IPS-11a (cell line): ENCODE data around the gene SPINK13.
"Not testable (repeated sequence)": the region's sequence is repeated elsewhere in the genome, so short reads cannot be mapped to it uniquely, and the experiment has no call there.

Source experiments
- H3K4me3 ChIP-seq: one replicate; pipeline ENCODE4 v1.5.1; 2013; ENCODE audit warnings: low read depth, low read length, control low read depth

Gene SPINK13, protein sequence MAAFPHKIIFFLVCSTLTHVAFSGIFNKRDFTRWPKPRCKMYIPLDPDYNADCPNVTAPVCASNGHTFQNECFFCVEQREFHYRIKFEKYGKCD

DNA sequence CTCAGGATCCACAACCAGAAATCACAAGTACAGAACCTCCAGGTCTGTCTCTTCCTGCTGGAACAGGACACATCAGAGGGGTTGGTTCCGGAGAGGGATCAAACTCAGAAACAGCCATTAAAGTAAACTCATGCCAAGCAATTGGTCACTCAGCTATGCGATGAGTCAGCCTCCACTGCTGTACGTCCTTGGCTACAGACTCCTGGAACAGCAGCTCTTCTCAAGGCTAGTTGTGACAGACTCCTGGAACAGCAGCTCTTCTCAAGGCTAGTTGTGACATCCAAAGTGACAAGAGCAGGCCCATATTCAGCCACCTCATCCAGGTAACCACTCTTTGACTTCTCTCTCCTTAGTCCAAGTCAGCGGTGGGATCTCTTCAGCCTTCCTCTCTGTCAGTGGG is at the start of gene SPINK13:
Gene SPINK13, plus strand, starts transcription at position 229 of the 400 bp plus-strand sequence. CDS start 1,279 bp downstream, outside the sequence.
- H3K4me3 ChIP-seq = no peak within 1 kb of the TSS

DNA sequence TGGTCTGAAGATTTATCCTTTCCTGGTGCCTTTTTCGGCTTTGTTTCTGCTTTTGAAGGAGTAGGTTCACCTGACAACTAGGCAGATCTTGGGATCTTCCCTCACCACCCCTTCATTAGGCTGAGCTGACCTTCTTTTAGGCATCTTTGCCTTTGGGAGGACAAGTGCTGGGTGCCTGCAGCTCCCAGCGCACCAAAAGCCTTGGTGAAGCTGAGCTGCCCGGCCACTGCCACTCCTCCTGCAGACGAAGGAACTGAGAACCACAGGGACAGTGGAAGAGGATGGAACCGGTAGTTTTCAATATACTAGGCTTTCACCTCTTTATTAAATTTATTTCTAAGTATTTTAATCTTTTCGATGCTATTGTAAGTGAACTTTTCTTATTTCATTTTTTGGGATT is 47.1 kb upstream of the SPINK13 start:
- no peak overlapping the region for H3K4me3 ChIP-seq

DNA sequence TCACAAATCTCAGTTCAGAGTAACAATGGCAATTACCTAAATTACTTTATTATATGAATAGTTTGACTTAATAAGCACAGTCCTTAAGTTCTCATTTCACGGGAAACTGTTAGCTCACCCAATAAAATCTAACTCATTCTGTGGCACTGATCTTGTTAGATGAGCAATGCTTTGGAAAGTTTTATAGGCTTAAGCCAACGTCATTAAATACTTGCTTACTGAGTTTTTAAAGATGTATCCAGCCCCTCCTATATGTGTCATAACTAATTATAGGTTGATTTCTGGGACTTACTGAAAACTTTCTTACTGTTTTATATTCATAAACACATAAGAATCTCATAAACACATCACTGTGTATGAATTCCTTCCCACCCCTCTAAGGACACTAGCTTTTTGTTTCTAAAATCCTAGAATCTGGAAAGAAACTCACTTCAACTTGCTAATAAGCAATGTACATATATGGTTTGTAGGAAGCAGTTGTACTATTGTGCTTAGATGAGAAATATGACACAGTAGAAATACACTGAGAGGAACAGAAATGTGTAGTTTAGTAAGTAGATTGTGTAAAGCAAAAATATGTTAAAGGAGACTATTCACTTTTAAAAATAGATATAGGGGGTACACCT is 44.4 kb upstream of the SPINK13 start:
- H3K4me3 ChIP-seq = no peak overlapping the region

DNA sequence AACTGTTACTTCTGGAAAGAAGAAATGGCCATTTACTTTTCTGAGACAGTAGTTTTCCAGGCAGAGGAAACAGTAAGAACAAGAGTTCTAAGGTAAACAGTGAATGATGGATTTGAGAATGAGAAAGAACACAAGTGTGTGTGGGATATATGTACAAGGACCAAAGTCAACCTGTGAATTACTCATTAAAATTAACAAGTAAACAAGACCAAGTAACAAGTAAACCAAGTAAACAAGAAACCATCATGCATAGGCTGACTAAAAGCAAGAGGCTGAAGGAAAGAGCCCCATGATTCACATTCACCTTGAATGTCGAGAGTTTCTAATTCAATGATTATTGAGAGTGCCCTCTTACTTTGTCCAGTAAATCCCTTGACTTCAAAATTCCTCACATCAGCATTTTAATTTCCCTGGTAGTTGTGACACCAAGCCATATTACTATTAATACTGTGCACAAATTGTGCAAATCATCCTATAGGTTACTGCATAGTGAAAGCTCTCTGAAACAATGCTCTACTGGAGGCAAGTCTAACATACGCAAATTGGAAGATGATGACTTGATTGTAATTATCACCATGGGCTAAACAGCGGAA is 40.1 kb upstream of the SPINK13 start:
- H3K4me3 ChIP-seq = no peak overlapping the region

DNA sequence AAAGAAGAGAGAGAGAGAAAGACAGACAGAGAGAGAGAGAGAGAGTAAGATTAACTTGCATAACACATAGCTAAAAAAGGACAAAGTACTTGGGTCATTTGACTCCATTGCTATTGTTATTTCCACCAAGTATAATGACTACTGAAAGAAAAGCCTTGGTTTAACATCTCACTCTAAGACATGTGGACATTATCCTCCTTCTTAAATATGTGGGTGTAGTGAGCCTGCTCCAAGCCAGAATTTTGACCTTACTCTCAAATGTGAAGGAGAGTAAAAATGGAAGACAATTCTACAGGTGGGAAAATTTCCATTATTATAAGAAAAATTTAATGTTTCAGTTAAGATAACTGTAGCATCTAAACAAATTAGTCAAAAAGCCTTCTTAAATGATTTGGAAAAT is 38.8 kb upstream of the SPINK13 start:
- H3K4me3 ChIP-seq = no peak overlapping the region

DNA sequence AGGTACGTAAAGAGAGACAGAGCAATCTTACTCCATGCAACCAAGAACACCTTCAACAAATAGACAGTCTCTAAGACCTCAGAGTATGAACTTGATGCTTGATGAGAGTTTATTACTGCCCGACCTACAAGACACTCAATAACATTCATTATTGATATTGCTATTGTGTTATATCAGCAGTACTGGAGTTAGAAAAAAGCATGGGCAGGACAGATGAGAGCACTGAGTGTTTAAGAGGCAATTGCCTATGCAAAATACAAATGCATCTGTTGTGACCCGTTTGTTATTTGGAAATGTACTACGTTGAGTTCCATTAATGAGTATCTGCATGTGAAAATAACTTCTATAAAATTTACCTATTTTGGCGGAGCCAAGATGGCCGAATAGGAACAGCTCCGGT is 38.4 kb upstream of the SPINK13 start:
- no peak overlapping the region for H3K4me3 ChIP-seq

DNA sequence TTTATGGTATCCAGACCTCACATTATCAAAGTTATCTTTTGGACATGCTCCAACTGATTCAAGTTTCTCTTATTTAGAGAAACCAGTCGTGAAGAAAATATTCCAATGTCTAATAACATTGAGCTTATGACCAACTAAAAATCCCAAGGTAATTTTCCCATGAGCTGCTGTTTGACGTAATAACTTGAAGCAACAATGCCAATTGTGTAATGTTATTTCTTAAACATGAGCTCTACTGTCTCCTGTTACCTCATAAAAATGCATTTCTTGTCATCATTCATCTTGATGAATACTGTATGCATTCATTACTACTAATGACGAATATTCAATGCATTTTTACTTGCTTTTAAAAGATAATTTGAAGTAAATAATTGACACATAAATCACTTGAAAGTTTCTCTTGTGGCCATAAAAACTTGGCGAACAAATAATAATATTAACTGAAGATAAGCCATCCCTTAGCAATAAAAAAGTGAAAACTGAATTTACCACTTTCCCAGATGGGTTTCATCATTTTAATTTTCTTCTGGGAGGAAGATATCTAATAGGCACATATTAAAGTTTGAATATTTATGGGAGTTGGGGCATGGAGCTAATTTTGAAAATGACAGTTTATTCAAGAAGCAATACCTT is 30.7 kb upstream of the SPINK13 start:
- no peak overlapping the region for H3K4me3 ChIP-seq

DNA sequence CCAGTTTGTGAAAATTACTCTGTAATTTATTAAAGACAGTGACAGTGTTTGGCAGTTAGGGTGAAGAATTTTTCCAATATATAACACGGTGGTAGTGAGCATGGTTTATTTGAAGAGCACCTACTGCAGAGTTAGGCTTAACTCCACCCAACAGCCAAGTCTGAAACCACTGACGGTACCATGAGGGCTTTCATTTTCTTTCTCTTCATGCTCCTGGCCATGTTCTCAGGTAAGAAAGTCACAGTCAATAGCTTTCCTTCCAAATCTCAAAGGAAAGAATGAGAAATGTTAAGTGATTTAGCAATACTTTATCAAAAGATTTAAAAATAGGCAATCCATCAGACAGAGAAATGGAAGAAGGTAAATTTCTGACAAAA is 30.2 kb upstream of the SPINK13 start, which contains the start of gene MARCOL:
Gene MARCOL, plus strand, starts transcription at position 108 of the 377 bp plus-strand sequence. Its CDS starts 73 bp downstream, at position 181.
- H3K4me3 ChIP-seq = no peak within 1 kb of the TSS

DNA sequence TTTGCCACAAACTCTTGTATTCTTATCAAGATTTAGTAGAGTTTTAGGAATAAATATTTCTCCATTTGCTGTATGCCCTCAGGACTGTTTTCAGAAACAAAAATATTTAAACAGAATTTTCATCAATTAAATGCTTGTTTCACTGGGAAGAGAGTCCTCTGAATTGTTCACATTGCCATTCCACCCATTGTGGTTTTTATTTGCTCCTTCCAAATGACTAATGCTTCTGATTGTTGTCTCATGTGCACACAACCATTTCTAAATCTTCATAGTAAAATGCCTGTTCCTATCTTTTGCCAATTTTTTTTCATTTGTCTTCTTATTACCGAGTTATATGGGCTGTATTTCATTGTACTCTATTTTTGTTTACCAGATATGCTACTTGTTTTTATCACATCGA is 19.7 kb upstream of the SPINK13 start:
- no peak overlapping the region for H3K4me3 ChIP-seq

DNA sequence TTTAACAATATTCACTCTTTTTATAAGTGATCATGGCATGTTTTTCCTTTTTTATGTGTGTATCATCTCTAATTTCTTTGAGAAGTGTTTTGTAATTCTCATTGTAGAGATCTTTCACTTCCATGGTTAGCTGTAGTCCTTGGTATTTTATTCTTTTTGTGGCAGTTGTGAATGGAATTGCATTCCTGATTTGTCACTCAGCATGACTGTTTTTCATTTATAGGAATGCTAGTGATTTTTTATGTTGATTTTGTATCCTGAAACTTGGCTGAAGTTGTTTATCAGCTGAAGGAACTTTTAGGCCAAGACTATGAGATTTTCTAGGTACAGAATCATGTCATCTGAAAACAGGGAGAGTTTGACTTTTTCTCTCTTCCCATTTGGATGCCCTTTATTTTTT is 13.1 kb upstream of the SPINK13 start:
- H3K4me3 ChIP-seq = no peak overlapping the region

DNA sequence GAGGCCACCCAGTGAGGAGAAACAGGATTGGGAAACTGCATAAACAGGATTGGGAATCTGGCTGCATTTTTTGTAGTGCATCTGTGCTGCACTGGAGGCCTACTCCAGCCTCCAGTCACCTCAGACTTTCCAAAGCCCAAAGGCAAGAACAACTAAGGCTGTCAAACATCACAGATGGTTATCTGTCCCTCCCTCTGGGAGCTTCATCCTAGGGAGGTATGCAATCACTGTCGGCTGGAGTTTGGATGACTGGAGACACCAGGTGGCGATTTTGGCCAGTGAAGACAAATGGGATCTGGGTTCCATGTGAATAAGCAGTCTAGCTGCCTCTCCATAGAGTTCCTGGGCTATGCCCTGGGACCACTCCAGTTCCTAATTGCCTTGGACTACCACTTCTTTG is 9.3 kb upstream of the SPINK13 start:
- no peak overlapping the region for H3K4me3 ChIP-seq

DNA sequence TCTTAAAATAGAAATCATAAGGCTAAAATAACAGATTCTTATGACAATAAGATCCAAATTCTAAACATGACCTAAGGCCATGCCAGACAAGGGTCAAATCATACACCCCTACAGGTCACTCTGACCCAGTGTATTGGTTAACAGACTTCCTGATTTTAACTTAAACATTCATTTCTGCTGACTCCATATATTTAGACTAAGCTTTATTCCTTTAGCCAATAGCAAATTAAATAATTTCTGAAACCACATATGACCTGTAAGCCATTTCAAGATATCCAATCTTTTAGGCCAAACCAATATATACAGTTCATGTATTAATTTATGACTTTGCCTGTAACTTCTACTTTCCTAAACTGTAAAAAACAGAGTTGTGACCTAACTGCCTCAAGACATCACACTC is 7.4 kb upstream of the SPINK13 start:
- H3K4me3 ChIP-seq = no peak overlapping the region

DNA sequence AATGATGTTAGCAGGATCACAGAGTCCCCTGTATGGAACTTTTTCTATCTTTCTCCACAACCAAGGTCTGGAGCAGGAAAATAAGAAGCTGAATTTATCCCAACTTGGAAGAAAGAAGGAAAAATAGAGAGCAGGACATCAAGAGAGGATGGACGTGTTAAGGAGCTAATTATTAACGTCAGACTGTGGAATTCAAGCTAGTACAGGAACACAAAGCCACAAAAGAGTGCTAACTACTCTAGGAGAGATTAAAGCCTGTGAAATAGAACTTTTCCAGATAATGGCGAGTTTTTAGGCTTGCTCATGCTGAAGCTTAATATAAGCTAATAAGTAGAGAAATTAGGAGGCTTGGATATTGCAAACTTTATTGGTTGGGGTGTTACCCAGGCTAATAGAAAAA is 632 bp upstream of the SPINK13 start:
- no peak overlapping the region for H3K4me3 ChIP-seq

DNA sequence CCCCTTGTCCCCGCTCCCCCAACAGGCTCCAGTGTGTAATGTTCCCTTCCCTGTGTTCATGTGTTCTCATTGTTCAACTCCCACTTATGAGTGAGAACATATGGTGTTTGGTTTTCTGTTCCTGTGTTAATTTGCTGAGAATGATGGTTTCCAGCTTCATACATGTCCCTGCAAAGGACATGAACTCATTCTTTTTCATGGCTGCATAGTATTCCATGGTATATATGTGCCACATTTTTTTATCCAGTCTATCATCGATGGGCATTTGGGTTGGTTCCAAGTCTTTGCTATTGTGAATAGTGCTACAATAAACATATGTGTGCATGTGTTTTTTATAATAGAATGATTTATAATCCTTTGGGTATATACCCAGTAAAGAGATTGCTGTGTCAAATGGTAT is 6.5 kb downstream of the SPINK13 start:
- not testable (repeated sequence) for H3K4me3 ChIP-seq

DNA sequence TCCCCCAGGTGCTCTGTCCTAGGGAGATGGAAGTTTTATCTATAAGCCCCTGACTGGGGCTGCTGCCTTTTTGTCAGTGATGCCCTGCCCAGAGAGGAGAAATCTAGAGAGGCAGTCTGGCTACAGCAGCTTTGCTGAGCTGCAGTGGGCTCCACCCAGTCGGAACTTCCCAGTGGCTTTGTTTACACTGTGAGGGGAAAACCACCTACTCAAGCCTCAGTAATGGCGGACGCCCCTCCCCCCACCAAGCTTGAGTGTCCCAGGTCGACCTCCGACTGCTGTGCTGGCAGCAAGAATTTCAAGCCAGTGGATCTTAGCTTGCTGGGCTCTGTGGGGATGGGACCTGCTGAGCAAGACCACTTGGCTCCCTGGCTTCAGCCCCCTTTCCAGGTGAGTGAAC is 12.3 kb downstream of the SPINK13 start:
- not testable (repeated sequence) for H3K4me3 ChIP-seq

DNA sequence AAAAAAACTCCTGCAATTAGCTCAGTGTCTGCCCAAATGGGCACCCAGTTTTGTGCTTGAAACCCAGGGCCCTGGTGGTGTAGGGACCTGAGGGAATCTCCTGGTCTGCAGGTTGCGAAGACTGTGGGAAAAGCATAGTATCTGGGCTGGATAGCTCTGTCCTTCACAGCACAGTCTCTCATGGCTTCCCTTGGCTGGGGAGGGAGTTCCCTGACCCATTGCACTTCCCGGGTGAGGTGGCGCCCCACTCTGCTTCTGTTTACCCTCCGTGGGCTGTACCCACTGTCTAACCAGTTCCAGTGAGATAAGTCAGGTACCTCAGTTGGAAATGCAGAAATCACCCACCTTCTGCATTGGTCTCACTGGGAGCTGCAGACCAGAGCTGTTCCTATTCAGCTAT is 12.7 kb downstream of the SPINK13 start:
- H3K4me3 ChIP-seq = not testable (repeated sequence)

DNA sequence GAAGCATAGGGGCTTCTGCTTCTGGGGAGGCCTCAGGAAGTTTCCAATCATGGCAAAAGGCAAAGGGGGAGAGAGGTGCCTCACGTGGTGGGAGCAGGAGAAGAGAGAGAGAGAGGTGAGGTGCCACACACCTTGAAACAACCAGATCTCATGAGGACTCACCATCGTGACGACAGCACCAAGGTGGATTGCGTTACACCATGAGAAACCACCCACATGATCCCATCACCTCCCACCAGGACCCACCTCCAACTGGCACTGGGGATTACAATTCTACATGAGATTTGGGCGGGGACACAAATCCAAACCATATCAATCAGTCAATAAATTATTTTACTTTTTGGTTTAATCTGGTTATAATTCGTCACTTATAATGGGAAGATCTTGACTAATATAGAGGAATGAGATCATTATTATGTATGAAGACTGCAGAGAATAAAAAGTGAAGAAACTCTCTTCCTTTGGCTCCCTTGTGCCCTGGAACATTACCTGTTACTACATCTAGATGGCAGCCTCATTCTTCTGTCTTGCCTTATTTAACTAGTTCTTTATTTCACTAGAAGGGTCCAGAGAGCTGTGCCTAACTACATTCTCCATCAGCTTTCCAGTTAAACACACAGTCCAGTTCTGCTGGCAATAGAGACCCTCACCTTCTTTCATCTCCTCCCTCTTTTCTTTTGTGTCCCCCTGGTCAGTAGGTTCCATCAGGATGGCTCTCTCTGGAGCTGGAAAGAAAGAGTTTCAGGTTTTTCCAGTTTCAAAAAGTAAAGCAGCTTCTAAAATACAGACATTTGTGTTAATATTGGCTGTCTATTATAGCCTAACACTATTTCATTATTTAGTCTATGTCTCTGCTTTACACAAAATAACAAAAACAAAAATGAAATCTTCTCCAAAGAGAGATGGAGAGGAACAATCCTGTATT is 21.9 kb downstream of the SPINK13 start:
- no peak overlapping the region for H3K4me3 ChIP-seq

DNA sequence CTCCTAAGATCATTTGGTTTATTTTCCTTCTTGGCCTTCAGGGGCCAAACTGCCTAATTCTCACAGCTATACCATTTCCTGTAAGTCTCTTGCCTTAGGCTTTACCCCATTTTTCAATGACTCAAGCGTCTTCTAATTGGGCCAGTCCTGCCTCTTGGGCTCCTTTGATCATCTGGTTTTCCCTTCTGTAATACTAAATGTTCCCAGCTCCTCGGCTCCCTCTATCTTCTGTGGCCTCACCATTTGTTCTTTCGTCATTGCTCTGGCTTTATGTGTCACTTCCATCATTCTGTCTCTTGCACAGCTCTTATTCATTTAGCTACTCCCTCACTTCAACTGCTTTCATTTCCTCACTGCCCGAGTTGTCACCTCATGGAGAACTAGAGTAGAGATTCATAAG is 29.1 kb downstream of the SPINK13 start:
- H3K4me3 ChIP-seq = no peak overlapping the region

DNA sequence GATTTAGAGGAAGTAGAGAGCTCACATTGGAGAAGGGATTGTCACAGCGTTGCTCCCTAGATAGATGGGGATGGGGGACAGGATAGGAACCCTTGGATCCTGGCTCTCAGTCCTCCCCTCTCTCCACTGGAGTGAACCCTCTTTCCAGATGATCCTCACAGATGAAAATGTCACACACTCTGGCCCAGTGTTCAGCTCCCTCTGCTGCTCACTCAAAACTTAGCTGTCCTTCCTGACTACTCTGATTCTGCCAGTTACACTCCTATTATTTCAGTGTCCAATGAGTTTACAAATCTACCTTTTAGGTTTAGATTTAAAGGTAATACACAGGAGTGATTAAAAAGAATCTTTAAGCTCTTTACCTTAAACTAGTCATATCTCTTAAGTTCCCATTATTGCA is 37.9 kb downstream of the SPINK13 start:
- H3K4me3 ChIP-seq = no peak overlapping the region

DNA sequence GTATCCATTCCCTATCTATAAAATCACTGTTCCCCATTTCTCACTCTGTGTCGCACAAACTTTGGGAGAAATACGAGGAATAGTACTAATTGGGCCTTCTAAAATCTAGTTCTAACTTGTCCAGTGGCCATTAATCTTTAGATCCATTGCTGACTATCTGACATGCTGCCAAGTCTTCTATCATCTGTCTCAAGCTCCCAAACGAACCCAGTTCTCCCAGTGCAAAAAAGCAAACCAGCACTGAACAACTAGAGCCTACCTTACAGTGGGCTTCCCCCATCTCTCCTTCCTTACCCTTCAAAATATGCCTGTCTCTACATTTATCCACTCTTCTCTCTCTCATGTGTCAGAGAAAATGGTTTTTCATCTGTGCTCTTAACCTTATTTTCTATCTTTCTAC is 40.4 kb downstream of the SPINK13 start:
- H3K4me3 ChIP-seq = no peak overlapping the region

DNA sequence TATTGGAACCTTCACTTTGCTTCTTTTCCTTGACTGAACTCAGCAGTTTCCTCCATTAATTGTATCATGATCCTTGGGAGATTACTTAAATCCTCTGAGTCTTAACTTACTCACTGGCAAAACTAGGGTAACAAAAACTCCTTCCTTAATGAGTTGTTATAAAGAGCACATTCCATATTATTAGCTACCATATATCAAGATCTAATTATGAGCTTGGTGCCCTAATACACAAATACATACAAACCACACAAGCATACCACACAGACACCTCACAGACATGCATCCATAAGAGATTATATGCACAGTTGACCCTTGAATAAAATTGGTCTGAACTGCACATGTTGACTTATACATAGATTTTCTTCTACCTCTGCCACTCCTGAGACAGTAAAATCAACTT is 41.2 kb downstream of the SPINK13 start:
- H3K4me3 ChIP-seq = no peak overlapping the region
